Ovary (tissue), 9 donors: Measurements from ENCODE around the gene ATF6. TPM values are rescaled to one million over a fixed set of nuclear protein-coding genes. Genes with fewer than 3 reads are reported as not detected.

Source experiments
- DNase-seq, 5 donors: peaks; one replicate each; pipeline ENCODE4 v3.0.0-alpha.2; 2019 to 2020
- H3K27ac ChIP-seq, 2 donors: fragments of 200-600 bp; one replicate each; pipeline versions ENCODE4 v1.5.1 to v1.8.0; 2019 to 2022
- H3K27me3 ChIP-seq: fragments of 200-600 bp; one replicate; pipeline ENCODE4 v1.8.0; 2022
- H3K36me3 ChIP-seq: fragments of 200-600 bp; sonication (generic); one replicate; pipeline ENCODE4 v1.5.1; 2019
- H3K4me1 ChIP-seq: one replicate; pipeline ENCODE4 v1.8.1; 2013; ENCODE audit warnings: mild to moderate bottlenecking, moderate library complexity; ENCODE audit not compliant: insufficient read depth
- H3K4me3 ChIP-seq: fragments of 200-600 bp; sonication (generic); one replicate; pipeline ENCODE4 v1.5.1; 2017
- H3K9me3 ChIP-seq, 2 donors: fragments of 200-600 bp in 1 of 2; sonication (generic) in 1 of 2; one replicate each; pipeline versions ENCODE4 v1.5.1 to v1.8.1; 2013 to 2019; ENCODE audit warnings: mild to moderate bottlenecking in 1 of 2, moderate library complexity in 1 of 2
- EP300 ChIP-seq: sonication (generic); formaldehyde crosslinking; IDR thresholded peaks from one replicate; pipeline ENCODE4 v1.6.1; 2017; ENCODE audit warnings: antibody characterized with exemption
- POLR2A ChIP-seq: fragments of 450-650 bp; IDR thresholded peaks from one replicate; pipeline ENCODE4 v1.6.1; 2017; ENCODE audit warnings: antibody characterized with exemption, mild to moderate bottlenecking, moderate library complexity
- WGBS, 3 donors: extraction: QIAGEN DNeasy Blood & Tissue Kit in 1 of 3; methylation state at CpG; one replicate each; pipeline versions ENCODE4 v1.1.5 to v1.1.7; 2013 to 2017; 5-methylcytosine and 5-hydroxymethylcytosine counted together
- intact Hi-C, 4 donors: fragments of 100-400 bp; cut with DNase I; formaldehyde crosslinking; loops; one replicate each; pipeline versions ENCODE4 v1.11.0 to v1.15.1; 2022 to 2023
- polyA plus RNA-seq, 2 donors: library from polyadenylated mRNA; stranded (reverse); fragments of 200-250 nt in 1 of 2; fragments of 350-450 nt in 1 of 2; fragmentation: Illumina TruSeq in 1 of 2; extraction: RNeasy Lipid Tissue Mini Kit (QIAGEN cat#74804) in 1 of 2; gene quantifications; one replicate each; pipeline ENCODE4 v1.2.3, GENCODE V29; 2013 to 2014
- total RNA-seq, 7 donors: library from RNA; depleted of rRNA in 2 of 7; stranded (reverse); fragments of >200 nt in 2 of 7; fragmentation: NEBNext Ultra II Directional in 3 of 7; extraction: Animal tissue kit (Norgen Biotek cat#: 25700) in 3 of 7; gene quantifications; one replicate each; pipeline versions ENCODE4 v1.1.0 to v1.2.4, GENCODE V29; 2016 to 2023
- TF ChIP-seq, protein P1 (sequence below), 3 donors: fragments of 450-650 bp in 2 of 3; fragments of 200-600 bp in 1 of 3; IDR thresholded peaks; one replicate each; pipeline versions ENCODE4 v1.5.1 to v1.8.0; 2016 to 2022; ENCODE audit warnings: antibody characterized with exemption in 3 of 3, mild to moderate bottlenecking in 1 of 3
- donor health status: DM: no; HTN: no; CAD: no; lungs with moderate emphysema.
- donor health status: DM: no; HTN: no; CAD: no.
- donor health status: Bipolar disorder and iron deficiency.
- donor health status: DM: yes; HTN: yes; CAD: no.
- donor health status: DM: no; HTN: no; CAD: no.
- donor health status: DM: yes; HTN: yes; CAD: no.

The ATF6 gene
- total and polyA plus RNA-seq, 9 donors, result 7.9 to 31.3 (median 23.4) TPM

DNA sequence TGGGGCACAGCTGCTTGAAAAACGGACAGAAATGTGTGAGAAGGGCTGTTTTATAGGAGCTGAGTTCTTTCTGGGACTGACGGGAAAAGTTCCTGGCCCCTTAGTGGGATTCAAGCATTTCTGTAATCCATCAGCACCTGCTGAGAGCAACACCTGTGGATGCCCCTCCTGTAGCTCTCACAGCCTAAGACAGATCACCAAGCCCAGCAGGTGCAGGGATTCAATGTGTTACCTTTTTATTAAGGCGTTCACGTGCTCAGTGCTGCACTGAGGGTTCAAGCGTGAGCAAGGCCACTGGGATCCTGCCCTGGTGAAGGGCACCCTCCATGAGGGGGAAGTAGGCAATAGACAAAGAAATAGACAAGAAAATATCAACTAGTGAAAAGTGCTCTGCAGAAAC, 242.7 kb downstream of the ATF6 start:
- Histone ChIP-seq H3K9me3 (no peaks in the 10 kb centered on the region), H3K36me3 (no peaks in the 10 kb centered on the region), H3K27me3 (no peaks in the 10 kb centered on the region), H3K4me1 (peaks cover 4% of the 10 kb centered on the region), H3K27ac (no peak overlapping the region), H3K4me3 (no peak overlapping the region)
- intact Hi-C loops, result no loop called here
- DNase-seq, result no peak
- WGBS, 3 donors, result 95 to 97% (median 95%) methylated on average over 5 of the region's 5 CpGs
- TF ChIP-seq, protein P1, sequence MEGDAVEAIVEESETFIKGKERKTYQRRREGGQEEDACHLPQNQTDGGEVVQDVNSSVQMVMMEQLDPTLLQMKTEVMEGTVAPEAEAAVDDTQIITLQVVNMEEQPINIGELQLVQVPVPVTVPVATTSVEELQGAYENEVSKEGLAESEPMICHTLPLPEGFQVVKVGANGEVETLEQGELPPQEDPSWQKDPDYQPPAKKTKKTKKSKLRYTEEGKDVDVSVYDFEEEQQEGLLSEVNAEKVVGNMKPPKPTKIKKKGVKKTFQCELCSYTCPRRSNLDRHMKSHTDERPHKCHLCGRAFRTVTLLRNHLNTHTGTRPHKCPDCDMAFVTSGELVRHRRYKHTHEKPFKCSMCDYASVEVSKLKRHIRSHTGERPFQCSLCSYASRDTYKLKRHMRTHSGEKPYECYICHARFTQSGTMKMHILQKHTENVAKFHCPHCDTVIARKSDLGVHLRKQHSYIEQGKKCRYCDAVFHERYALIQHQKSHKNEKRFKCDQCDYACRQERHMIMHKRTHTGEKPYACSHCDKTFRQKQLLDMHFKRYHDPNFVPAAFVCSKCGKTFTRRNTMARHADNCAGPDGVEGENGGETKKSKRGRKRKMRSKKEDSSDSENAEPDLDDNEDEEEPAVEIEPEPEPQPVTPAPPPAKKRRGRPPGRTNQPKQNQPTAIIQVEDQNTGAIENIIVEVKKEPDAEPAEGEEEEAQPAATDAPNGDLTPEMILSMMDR (IDR thresholded peaks at IDR 0.05), result no peak
- no peak for TF ChIP-seq POLR2A
- no peak for TF ChIP-seq EP300

DNA sequence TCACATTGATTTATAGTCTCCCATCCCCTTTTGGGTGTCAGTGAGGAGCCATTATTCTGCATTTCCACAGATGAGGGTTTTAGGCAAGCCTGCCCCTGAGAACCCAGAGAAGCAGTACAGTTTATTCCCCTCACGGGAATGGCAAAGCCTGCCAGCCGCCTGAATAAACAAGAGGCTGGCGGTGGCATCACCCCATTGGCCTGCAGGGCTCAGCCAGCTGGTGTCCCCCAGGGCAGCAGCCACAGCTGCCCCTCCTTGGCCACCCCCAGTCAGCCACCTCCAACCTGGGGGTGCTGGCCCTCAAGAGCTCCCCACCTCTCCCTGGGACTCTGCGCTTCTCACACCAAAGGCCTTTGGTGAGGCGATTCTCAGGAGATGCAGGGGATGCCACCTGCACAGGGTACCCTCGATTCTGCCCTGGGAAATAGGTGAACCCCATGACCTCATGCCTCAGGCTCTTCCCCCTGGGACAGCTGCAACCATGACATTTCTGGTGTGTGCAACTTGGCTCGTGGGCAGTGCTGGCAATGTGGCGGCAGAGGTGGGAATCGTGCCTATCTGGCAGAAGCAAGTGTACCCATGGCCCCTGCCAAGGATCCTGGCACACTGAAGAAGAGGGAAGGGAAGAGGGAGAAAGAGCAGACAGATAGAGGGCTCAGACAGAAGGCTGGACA, 243.5 kb downstream of the ATF6 start:
- no peak for DNase-seq
- Histone ChIP-seq H3K27ac (no peak overlapping the region), H3K36me3 (no peaks in the 10 kb centered on the region), H3K4me3 (no peak overlapping the region), H3K9me3 (no peaks in the 10 kb centered on the region), H3K27me3 (no peaks in the 10 kb centered on the region), H3K4me1 (peaks cover 4% of the 10 kb centered on the region)
- intact Hi-C loops, result no loop called here
- TF ChIP-seq EP300 (no peak), POLR2A (no peak)
- TF ChIP-seq, protein P1 (IDR thresholded peaks at IDR 0.05), result no peak
- WGBS, 3 donors, result 75 to 90% (median 79%) methylated on average over 9 of the region's 9 CpGs

- TF ChIP-seq POLR2A (no peak), EP300 (no peak)
- TF ChIP-seq, protein P1 (IDR thresholded peaks at IDR 0.05), result no peak
- no peaks in the 10 kb centered on the region for H3K36me3 ChIP-seq
- no peaks in the 10 kb centered on the region for H3K27me3 ChIP-seq
- H3K4me1 ChIP-seq, result peaks cover 4% of the 10 kb centered on the region
- no peak overlapping the region for H3K4me3 ChIP-seq
- H3K27ac ChIP-seq, result no peak overlapping the region
- 88 to 93% (median 92%) methylated on average over 3 of the region's 3 CpGs for WGBS, 3 donors
- no peak for DNase-seq
- H3K9me3 ChIP-seq, result no peaks in the 10 kb centered on the region
- intact Hi-C loops, result no loop called here
Measured at GRCh38 chr1:162010175-162010506, 244.0 kb downstream of the ATF6 start.

GRCh38 chr1:162011337-162012012, 245.4 kb downstream of the ATF6 start:
- H3K4me3 ChIP-seq, result no peak overlapping the region
- 17 to 42% (median 25%) methylated on average over 9 of the region's 9 CpGs for WGBS, 3 donors
- no peaks in the 10 kb centered on the region for H3K36me3 ChIP-seq
- peaks cover 4% of the 10 kb centered on the region for H3K4me1 ChIP-seq
- intact Hi-C loops, result no loop called here
- H3K27ac ChIP-seq, result no peak overlapping the region
- peak in 3 of 5 donors; percentile 17 to 67 (median 30) for DNase-seq
- H3K27me3 ChIP-seq, result no peaks in the 10 kb centered on the region
- TF ChIP-seq EP300, result no peak
- TF ChIP-seq, protein P1 (IDR thresholded peaks at IDR 0.05), result no peak
- TF ChIP-seq POLR2A, result no peak
- H3K9me3 ChIP-seq, result no peaks in the 10 kb centered on the region
